HepG2 (cell line): ENCODE data around the gene EVL. TPM values are rescaled to one million over a fixed set of nuclear protein-coding genes. Genes with fewer than 3 reads are reported as not detected.

Source experiments
- ATAC-seq: fragments of 200-7000 bp; cut with Tn5 transposase; 3 replicates; pipeline ENCODE4 v1.9.1; 2020; ENCODE audit warnings: mild to moderate bottlenecking, moderate library complexity
- BruUV-seq: library from RNA; stranded (reverse); fragments of 400-500 nt; replicated peaks from 2 replicates; lab custom pipeline; 2021; lab: Mats Ljungman, UMichigan
- CTCF ChIA-PET: fragments of 300-600 bp; formaldehyde crosslinking; extraction: SDS; loops from one replicate; lab custom pipeline; 2021; ENCODE audit warnings: low total read pairs, inconsistent platforms, low intra/inter-chr PET ratio; lab: Yijun Ruan, JAX
- POLR2A ChIA-PET: fragments of 350-600 bp; sonication (Branson Sonifier 250); formaldehyde crosslinking; loops from one replicate; lab custom pipeline; 2020; ENCODE audit warnings: antibody characterized with exemption, inconsistent platforms; lab: Yijun Ruan, JAX
- DNase-seq: peaks from one replicate; pipeline ENCODE4 v3.0.0-alpha.2; 2015; ENCODE audit warnings: low spot score
- FAIRE-seq: peaks from 3 replicates; lab custom pipeline; 2011; peaks lifted over from hg19 to GRCh38; lab: Jason Lieb, UNC
- H2AFZ ChIP-seq: one replicate; pipeline ENCODE4 v1.6.1; 2011; ENCODE audit warnings: low read length, inconsistent platforms
- H3K27ac ChIP-seq: fragments of 300-600 bp; 3 replicates; pipeline ENCODE4 v1.8.0; 2011; ENCODE audit warnings: mixed run types, mild to moderate bottlenecking, mixed read lengths, low read length, inconsistent platforms; ENCODE audit not compliant: insufficient read depth; ENCODE audit errors: extremely low read length
- H3K27me3 ChIP-seq, 2 experiments: fragments of 200-600 bp in 1 of 2; 2 replicates in 1 of 2; 3 replicates in 1 of 2; pipeline versions ENCODE4 v1.6.0 to v1.8.0; 2011; ENCODE audit warnings: low read length in 2 of 2, mild to moderate bottlenecking in 2 of 2, moderate library complexity in 2 of 2, inconsistent platforms in 1 of 2; ENCODE audit not compliant: insufficient read depth in 2 of 2, control insufficient read depth in 1 of 2
- H3K36me3 ChIP-seq, 2 experiments: fragments of 200-600 bp in 1 of 2; replicated peaks in 1 of 2; 2 replicates in 1 of 2; 3 replicates in 1 of 2; pipeline versions ENCODE4 v1.5.1 to v1.8.0; 2011; ENCODE audit warnings: low read length in 2 of 2, inconsistent platforms in 1 of 2; ENCODE audit not compliant: insufficient read depth in 2 of 2, control insufficient read depth in 1 of 2
- H3K4me1 ChIP-seq: 2 replicates; pipeline ENCODE4 v1.5.1; 2012; ENCODE audit warnings: low read length, inconsistent platforms; ENCODE audit not compliant: insufficient read depth
- H3K4me2 ChIP-seq: 2 replicates; pipeline ENCODE4 v1.6.0; 2011; ENCODE audit warnings: low read depth, low read length, inconsistent platforms
- H3K4me3 ChIP-seq, 3 experiments: fragments of 200-600 bp in 1 of 3; sonication (generic), shearing (Covaris generic) in 1 of 3; replicated peaks in 1 of 3; 2 replicates each; pipeline ENCODE4 v1.5.1; 2011 to 2016; ENCODE audit warnings: low read length in 3 of 3, inconsistent platforms in 2 of 3, low read depth in 2 of 3, mild to moderate bottlenecking in 2 of 3, control low read depth in 1 of 3, mixed read lengths in 1 of 3; ENCODE audit not compliant: insufficient read depth in 1 of 3
- H3K79me2 ChIP-seq: one replicate; pipeline ENCODE4 v1.6.1; 2011; ENCODE audit warnings: low read length, inconsistent platforms; ENCODE audit not compliant: insufficient read depth
- H3K9ac ChIP-seq: 2 replicates; pipeline ENCODE4 v1.6.0; 2011; ENCODE audit warnings: mild to moderate bottlenecking, low read depth, low read length, inconsistent platforms; ENCODE audit not compliant: insufficient read depth
- H3K9me3 ChIP-seq: 2 replicates; pipeline ENCODE4 v1.5.1; 2012; ENCODE audit warnings: mild to moderate bottlenecking, low read length
- H4K20me1 ChIP-seq: 2 replicates; pipeline ENCODE4 v1.6.0; 2011; ENCODE audit warnings: inconsistent platforms, mild to moderate bottlenecking, low read length, moderate library complexity; ENCODE audit not compliant: insufficient read depth
- BORCS8-MEF2B ChIP-seq: sonication (generic); formaldehyde crosslinking; IDR thresholded peaks from 2 replicates; pipeline ENCODE4 v1.8.0; 2022; ENCODE audit warnings: mild to moderate bottlenecking, missing genetic modification reagents
- MED13 ChIP-seq: sonication (generic); formaldehyde crosslinking; IDR thresholded peaks from 2 replicates; pipeline ENCODE4 v1.5.0; 2020; ENCODE audit warnings: missing genetic modification reagents
- NFIB ChIP-seq: sonication (generic); formaldehyde crosslinking; IDR thresholded peaks from 2 replicates; pipeline ENCODE4 v1.9.0; 2021; ENCODE audit warnings: missing genetic modification reagents, mild to moderate bottlenecking, borderline replicate concordance
- RBM22 ChIP-seq: fragments of 200-400 bp; formaldehyde crosslinking; optimal IDR thresholded peaks from 2 replicates; pipeline ENCODE3; 2017; ENCODE audit warnings: mild to moderate bottlenecking, low read length, moderate library complexity
- SETDB1 ChIP-seq: sonication (generic); formaldehyde crosslinking; IDR thresholded peaks from 2 replicates; pipeline ENCODE4 v1.5.1; 2020; ENCODE audit warnings: missing genetic modification reagents, mild to moderate bottlenecking, borderline replicate concordance
- SOX5 ChIP-seq: IDR thresholded peaks from 2 replicates; pipeline ENCODE4 v1.6.1; 2016; ENCODE audit warnings: borderline replicate concordance
- TARDBP ChIP-seq: sonication (generic); formaldehyde crosslinking; IDR thresholded peaks from 2 replicates; pipeline ENCODE4 v1.8.0; 2022; ENCODE audit warnings: mild to moderate bottlenecking, missing genetic modification reagents
- THAP11 ChIP-seq: IDR thresholded peaks from 2 replicates; pipeline ENCODE4 v1.6.1; 2016; ENCODE audit warnings: missing biosample characterization, missing genetic modification reagents
- TRIM24 ChIP-seq: sonication (generic); formaldehyde crosslinking; IDR thresholded peaks from 2 replicates; pipeline ENCODE4 v1.8.0; 2022; ENCODE audit warnings: mild to moderate bottlenecking, missing genetic modification reagents
- ZFY ChIP-seq: sonication (generic); formaldehyde crosslinking; IDR thresholded peaks from 2 replicates; pipeline ENCODE4 v1.4.0; 2020; ENCODE audit warnings: missing genetic modification reagents
- ZNF124 ChIP-seq: sonication (generic); formaldehyde crosslinking; IDR thresholded peaks from 2 replicates; pipeline ENCODE4 v1.4.0; 2020; ENCODE audit warnings: missing genetic modification reagents
- ZNF543 ChIP-seq: sonication (generic); formaldehyde crosslinking; IDR thresholded peaks from 2 replicates; pipeline ENCODE4 v1.4.0; 2020; ENCODE audit warnings: mild to moderate bottlenecking, missing genetic modification reagents
- ZNF713 ChIP-seq: sonication (generic); formaldehyde crosslinking; IDR thresholded peaks from 2 replicates; pipeline ENCODE4 v1.4.0; 2020; ENCODE audit warnings: mild to moderate bottlenecking, missing genetic modification reagents
- ZNF724P ChIP-seq: sonication (generic); formaldehyde crosslinking; IDR thresholded peaks from 2 replicates; pipeline ENCODE4 v1.8.0; 2022; ENCODE audit warnings: missing genetic modification reagents, borderline replicate concordance
- ZNF777 ChIP-seq: sonication (generic); formaldehyde crosslinking; IDR thresholded peaks from 2 replicates; pipeline ENCODE4 v1.4.0; 2020; ENCODE audit warnings: missing genetic modification reagents
- WGBS: methylation state at CpG from one replicate; pipeline ENCODE4 v1.1.6; 2017; ENCODE audit warnings: low lambda C conversion rate; 5-methylcytosine and 5-hydroxymethylcytosine counted together
- in situ Hi-C: cut with HindIII; loops from 2 replicates; pipeline ENCODE4 v1.10.0; 2017; ENCODE audit warnings: low pct_unique_long_range_greater_than_20kb; ENCODE audit not compliant: extremely low pct_ligation_motif_present
- intact Hi-C: fragments of 100-400 bp; cut with micrococcal nuclease; formaldehyde crosslinking; loops from one replicate; pipeline ENCODE4 v1.10.0; 2022; ENCODE audit not compliant: unreplicated experiment
- polyA plus RNA-seq, 8 experiments: library from polyadenylated mRNA; depleted of rRNA in 3 of 8; stranded (reverse) in 7 of 8; unstranded in 1 of 8; fragments of >200 nt; fragmentation: Illumina TruSeq in 4 of 8; extraction: Trizol in 4 of 8; gene quantifications; 2 replicates each; pipeline versions ENCODE4 v1.2.1 to v1.2.3, GENCODE V29; 2011 to 2016; ENCODE audit warnings: low read depth in 4 of 8, missing spikeins in 1 of 8, mixed read lengths in 1 of 8; ENCODE audit not compliant: insufficient read depth in 1 of 8
- total RNA-seq, 5 experiments: library from RNA; depleted of rRNA; stranded (reverse); fragments of >200 nt; fragmentation: Illumina TruSeq; extraction: Trizol; gene quantifications; 2 replicates each; pipeline ENCODE4 v1.2.3, GENCODE V29; 2016; ENCODE audit warnings: low read depth in 1 of 5
- TF ChIP-seq, protein P1 (sequence below): sonication (generic); formaldehyde crosslinking; IDR thresholded peaks from 2 replicates; pipeline ENCODE4 v1.5.0; 2020; ENCODE audit warnings: mild to moderate bottlenecking, missing genetic modification reagents

EVL gene
- total and polyA plus RNA-seq, 2 of the 13 experiments (the other 11 are each of a cell fraction or from before 2014, with no cell fraction given): 15.1 to 31.2 TPM

DNA sequence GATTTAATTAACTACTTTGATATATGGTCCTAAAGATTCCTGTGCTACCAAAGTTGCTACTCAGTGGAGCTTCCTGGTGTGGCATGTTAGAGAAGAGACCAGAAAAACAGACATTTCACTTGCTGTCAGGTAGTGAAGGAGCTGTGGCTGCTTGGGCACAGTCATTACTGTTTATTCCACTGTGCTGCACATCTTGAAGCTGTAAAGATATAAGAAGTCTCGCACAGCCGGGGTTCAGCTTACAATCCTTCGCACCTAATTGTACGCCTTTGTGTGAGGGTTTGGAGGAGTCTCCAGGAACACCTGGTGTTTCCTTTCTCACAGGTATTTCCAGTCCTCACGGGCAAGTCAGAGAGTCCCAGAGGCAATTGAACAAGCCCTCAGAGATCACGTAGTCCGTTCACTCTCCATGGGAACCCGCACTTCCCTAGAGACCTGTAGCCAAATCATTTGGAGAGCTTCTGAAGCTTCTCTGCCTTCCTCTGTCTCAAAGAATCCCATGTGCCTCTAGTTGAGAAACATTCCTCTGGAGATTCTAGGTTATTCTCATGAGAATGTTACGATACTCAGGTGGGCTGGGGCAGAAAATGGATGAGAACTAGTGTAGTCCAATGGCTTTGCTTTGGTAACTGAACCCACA is 4.1 kb downstream of the EVL start:
- ATAC-seq: no peak
- no peak for TF ChIP-seq SETDB1 (CRISPR knock-in tag)
- TF ChIP-seq RBM22: no peak
- no peak for TF ChIP-seq ZNF777 (CRISPR knock-in tag)
- TF ChIP-seq ZNF124: no peak
- no peak for TF ChIP-seq ZNF543 (CRISPR knock-in tag)
- TF ChIP-seq BORCS8-MEF2B: no peak
- no peak for TF ChIP-seq THAP11 (CRISPR knock-in tag)
- no peak for TF ChIP-seq ZNF713
- TF ChIP-seq TARDBP (CRISPR knock-in tag): no peak
- TF ChIP-seq SOX5 (CRISPR knock-in tag): no peak
- no peak for TF ChIP-seq MED13 (CRISPR knock-in tag)
- no peak for TF ChIP-seq ZNF724P (CRISPR knock-in tag)
- no peak for TF ChIP-seq ZFY (CRISPR knock-in tag)
- TF ChIP-seq, protein P1, sequence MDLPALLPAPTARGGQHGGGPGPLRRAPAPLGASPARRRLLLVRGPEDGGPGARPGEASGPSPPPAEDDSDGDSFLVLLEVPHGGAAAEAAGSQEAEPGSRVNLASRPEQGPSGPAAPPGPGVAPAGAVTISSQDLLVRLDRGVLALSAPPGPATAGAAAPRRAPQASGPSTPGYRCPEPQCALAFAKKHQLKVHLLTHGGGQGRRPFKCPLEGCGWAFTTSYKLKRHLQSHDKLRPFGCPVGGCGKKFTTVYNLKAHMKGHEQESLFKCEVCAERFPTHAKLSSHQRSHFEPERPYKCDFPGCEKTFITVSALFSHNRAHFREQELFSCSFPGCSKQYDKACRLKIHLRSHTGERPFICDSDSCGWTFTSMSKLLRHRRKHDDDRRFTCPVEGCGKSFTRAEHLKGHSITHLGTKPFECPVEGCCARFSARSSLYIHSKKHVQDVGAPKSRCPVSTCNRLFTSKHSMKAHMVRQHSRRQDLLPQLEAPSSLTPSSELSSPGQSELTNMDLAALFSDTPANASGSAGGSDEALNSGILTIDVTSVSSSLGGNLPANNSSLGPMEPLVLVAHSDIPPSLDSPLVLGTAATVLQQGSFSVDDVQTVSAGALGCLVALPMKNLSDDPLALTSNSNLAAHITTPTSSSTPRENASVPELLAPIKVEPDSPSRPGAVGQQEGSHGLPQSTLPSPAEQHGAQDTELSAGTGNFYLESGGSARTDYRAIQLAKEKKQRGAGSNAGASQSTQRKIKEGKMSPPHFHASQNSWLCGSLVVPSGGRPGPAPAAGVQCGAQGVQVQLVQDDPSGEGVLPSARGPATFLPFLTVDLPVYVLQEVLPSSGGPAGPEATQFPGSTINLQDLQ: no peak
- no peak for TF ChIP-seq TRIM24
- no peak for TF ChIP-seq NFIB (CRISPR knock-in tag)
- no peaks in the 10 kb centered on the region for H3K36me3 ChIP-seq
- DNase-seq: no peak
- no peaks in the 10 kb centered on the region for H4K20me1 ChIP-seq
- no TSS peak for BruUV-seq
- intact Hi-C loops (no loop called here), in situ Hi-C loops (no loop called here)
- no peak overlapping the region for H3K9ac ChIP-seq
- H3K27ac ChIP-seq: no peak overlapping the region
- H3K9me3 ChIP-seq: no peaks in the 10 kb centered on the region
- no peak overlapping the region for H3K4me3 ChIP-seq
- H3K79me2 ChIP-seq: no peaks in the 10 kb centered on the region
- ChIA-PET POLR2A (no interaction called here), CTCF (no interaction called here)
- no peak for FAIRE-seq
- no peak overlapping the region for H2AFZ ChIP-seq
- WGBS: 95% methylated on average over 9 of the region's 9 CpGs
- no peaks in the 10 kb centered on the region for H3K27me3 ChIP-seq
- H3K4me1 ChIP-seq: peaks cover 10% of the 10 kb centered on the region
- H3K4me2 ChIP-seq: no peak overlapping the region
